OCI-LY7 (cell line): ENCODE data around the gene GJC2. TPM values are rescaled to one million over a fixed set of nuclear protein-coding genes. Genes with fewer than 3 reads are reported as not detected.

Source experiments
- BruUV-seq: library from RNA; stranded (reverse); fragments of 400-500 nt; replicated peaks from 2 replicates; lab custom pipeline; 2021; lab: Mats Ljungman, UMichigan
- CTCF ChIA-PET: fragments of 300-600 bp; sonication (Branson Sonifier 250); formaldehyde crosslinking; loops from one replicate; lab custom pipeline; 2022; ENCODE audit warnings: antibody characterized with exemption; ENCODE audit not compliant: unreplicated experiment; lab: Charles Lee
- POLR2A ChIA-PET: fragments of 300-600 bp; sonication (Branson Sonifier 250); formaldehyde crosslinking; loops from one replicate; lab custom pipeline; 2022; ENCODE audit warnings: antibody characterized with exemption; lab: Charles Lee
- DNase-seq: peaks from one replicate; pipeline ENCODE4 v3.0.0-alpha.2; 2015; ENCODE audit warnings: low spot score
- H2AFZ ChIP-seq: fragments of 200-600 bp; sonication (generic), shearing (Covaris generic); 2 replicates; pipeline ENCODE4 v1.6.1; 2014; ENCODE audit warnings: mild to moderate bottlenecking, antibody characterized with exemption, low read length, moderate library complexity
- H3K27ac ChIP-seq: fragments of 200-600 bp; sonication (generic); 2 replicates; pipeline ENCODE4 v1.5.1; 2014; ENCODE audit warnings: mixed run types, low read depth, mild to moderate bottlenecking, moderate library complexity, low read length, inconsistent platforms; ENCODE audit not compliant: poor library complexity, severe bottlenecking
- H3K36me3 ChIP-seq: fragments of 200-600 bp; sonication (generic); 2 replicates; pipeline ENCODE4 v1.6.1; 2014; ENCODE audit warnings: mild to moderate bottlenecking, antibody characterized with exemption, low read length, moderate library complexity, mixed read lengths; ENCODE audit not compliant: insufficient read depth
- H3K4me1 ChIP-seq: fragments of 200-600 bp; sonication (generic); 2 replicates; pipeline ENCODE4 v1.5.1; 2014; ENCODE audit warnings: mild to moderate bottlenecking, low read length; ENCODE audit not compliant: insufficient read depth, poor library complexity, severe bottlenecking
- H3K4me2 ChIP-seq: fragments of 200-600 bp; sonication (generic); 2 replicates; pipeline ENCODE4 v1.6.1; 2014; ENCODE audit warnings: mild to moderate bottlenecking, low read length
- H3K4me3 ChIP-seq: fragments of 200-600 bp; sonication (generic); 2 replicates; pipeline ENCODE4 v1.5.1; 2014; ENCODE audit warnings: mild to moderate bottlenecking, low read depth, low read length; ENCODE audit not compliant: poor library complexity, severe bottlenecking
- H3K79me2 ChIP-seq: fragments of 200-600 bp; sonication (generic); 2 replicates; pipeline ENCODE4 v1.6.1; 2016; ENCODE audit warnings: low read depth, mild to moderate bottlenecking, low read length, moderate library complexity, mixed read lengths; ENCODE audit not compliant: insufficient read depth
- H3K9me2 ChIP-seq: fragments of 200-600 bp; sonication (generic); 2 replicates; pipeline ENCODE4 v1.6.1; 2016; ENCODE audit warnings: mild to moderate bottlenecking, low read length, mixed read lengths; ENCODE audit not compliant: insufficient read depth
- H3K9me3 ChIP-seq: fragments of 200-600 bp; sonication (generic); 2 replicates; pipeline ENCODE4 v1.6.1; 2014; ENCODE audit warnings: mild to moderate bottlenecking, mixed run types, low read length, mixed read lengths
- H4K20me1 ChIP-seq: fragments of 200-600 bp; sonication (generic); 2 replicates; pipeline ENCODE4 v1.6.1; 2014; ENCODE audit warnings: mild to moderate bottlenecking, antibody characterized with exemption, low read length, moderate library complexity, mixed read lengths; ENCODE audit not compliant: insufficient read depth
- CTCF ChIP-seq: fragments of 200-600 bp; sonication (generic); conservative IDR thresholded peaks from 2 replicates; pipeline ENCODE4 v1.5.1; 2014; ENCODE audit warnings: mild to moderate bottlenecking, antibody characterized with exemption, low read length, moderate library complexity, mixed read lengths
- EZH2phosphoT487 ChIP-seq: fragments of 200-600 bp; sonication (generic); IDR thresholded peaks from 2 replicates; pipeline ENCODE4 v1.6.1; 2018; ENCODE audit warnings: low read depth, borderline replicate concordance, mild to moderate bottlenecking, mixed run types, antibody characterized with exemption, low read length, moderate library complexity, mixed read lengths
- intact Hi-C: fragments of 100-400 bp; cut with micrococcal nuclease; formaldehyde crosslinking; loops from one replicate; pipeline ENCODE4 v1.10.0; 2022; ENCODE audit not compliant: unreplicated experiment
- total RNA-seq, 2 experiments: library from RNA; depleted of rRNA in 1 of 2; stranded (reverse); fragments of >200 nt in 1 of 2; shearing (Covaris generic) in 1 of 2; gene quantifications; 2 replicates each; pipeline ENCODE4 v1.2.3, GENCODE V29; 2014 to 2022

The GJC2 gene
- total RNA-seq, 2 experiments from 2014 or later, result 0.22 to 0.80 TPM

GRCh38 chr1:228112167-228112566 is 37.6 kb upstream of the GJC2 start:
- Histone ChIP-seq H4K20me1 (no peaks in the 10 kb centered on the region), H3K4me1 (peaks cover 14% of the 10 kb centered on the region), H3K4me2 (no peak overlapping the region), H3K27ac (no peak overlapping the region), H3K9me2 (no peaks in the 10 kb centered on the region), H3K4me3 (no peak overlapping the region), H3K36me3 (no peaks in the 10 kb centered on the region; the same call in 1 of the 2 replicates), H3K9me3 (no peaks in the 10 kb centered on the region), H2AFZ (no peak overlapping the region), H3K79me2 (peaks cover 8% of the 10 kb centered on the region)
- TF ChIP-seq CTCF (no peak), EZH2phosphoT487 (no peak)
- no peak for DNase-seq
- BruUV-seq, result no TSS peak
- ChIA-PET CTCF (interaction anchor here (0.8 kb wide), 1 partner anchor 18 kb away, joined by 3 read pairs; no protein-coding TSS in a partner anchor), POLR2A (interaction anchor here (1.2 to 2.0 kb wide), 3 partner anchors 9 to 55 kb away, joined by 3 to 7 read pairs (median 6); no protein-coding TSS in a partner anchor)
- intact Hi-C loops, result no loop called here

GRCh38 chr1:228112617-228113016 is 37.1 kb upstream of the GJC2 start:
- ChIA-PET POLR2A (interaction anchor here (1.2 to 2.0 kb wide), 3 partner anchors 9 to 54 kb away, joined by 3 to 7 read pairs (median 6); no protein-coding TSS in a partner anchor), CTCF (interaction anchor here (0.8 kb wide), 1 partner anchor 18 kb away, joined by 3 read pairs; no protein-coding TSS in a partner anchor)
- intact Hi-C loops, result no loop called here
- peaks cover 14% of the 10 kb centered on the region for H3K4me1 ChIP-seq
- BruUV-seq, result no TSS peak
- DNase-seq, result no peak
- H3K27ac ChIP-seq, result no peak overlapping the region
- no peak for TF ChIP-seq EZH2phosphoT487
- no peak for TF ChIP-seq CTCF
- peaks cover 4% of the 10 kb centered on the region for H3K9me3 ChIP-seq
- no peaks in the 10 kb centered on the region for H3K36me3 ChIP-seq
- H3K4me2 ChIP-seq, result no peak overlapping the region
- no peaks in the 10 kb centered on the region for H3K9me2 ChIP-seq
- H4K20me1 ChIP-seq, result no peaks in the 10 kb centered on the region
- no peak overlapping the region for H2AFZ ChIP-seq
- H3K79me2 ChIP-seq, result peaks cover 8% of the 10 kb centered on the region
- no peak overlapping the region for H3K4me3 ChIP-seq

- Histone ChIP-seq H3K9me3 (peaks cover 24% of the 10 kb centered on the region), H3K79me2 (no peaks in the 10 kb centered on the region), H3K36me3 (no peaks in the 10 kb centered on the region), H3K27ac (no peak overlapping the region), H3K9me2 (no peaks in the 10 kb centered on the region), H3K4me1 (peaks cover 4% of the 10 kb centered on the region), H2AFZ (no peak overlapping the region), H3K4me3 (no peak overlapping the region), H4K20me1 (no peaks in the 10 kb centered on the region), H3K4me2 (no peak overlapping the region)
- TF ChIP-seq CTCF (no peak), EZH2phosphoT487 (no peak)
- ChIA-PET CTCF (no interaction called here), POLR2A (interaction anchor here (1.4 kb wide), 1 partner anchor 11 kb away, joined by 3 read pairs; no protein-coding TSS in a partner anchor)
- no peak for DNase-seq
- intact Hi-C loops, result no loop called here
- no TSS peak for BruUV-seq
Observed at GRCh38 chr1:228114827-228115226, 34.9 kb upstream of the GJC2 start.
